GM19463 (cell line): ENCODE data around the gene TSPAN10.

ENCODE experiments used
- ATAC-seq: cut with Tn5 transposase; IDR thresholded peaks from one replicate; pipeline ENCODE4 v1.9.1; 2021; ENCODE audit warnings: mild to moderate bottlenecking, moderate library complexity; ENCODE audit not compliant: unreplicated experiment

Gene TSPAN10

GRCh38 chr17:81686614-81687013 lies 49.6 kb downstream of the TSPAN10 start:
- ATAC-seq, result no peak

- no peak for ATAC-seq
Observed at GRCh38 chr17:81687770-81688541, 51.0 kb downstream of the TSPAN10 start.

GRCh38 chr17:81688616-81689015 lies 51.6 kb downstream of the TSPAN10 start:
- ATAC-seq, result no peak

- ATAC-seq, result no peak
Observed at GRCh38 chr17:81690066-81690465, 53.1 kb downstream of the TSPAN10 start.

- no peak for ATAC-seq
Observed at GRCh38 chr17:81690549-81690948, 53.6 kb downstream of the TSPAN10 start.

- no peak for ATAC-seq
Observed at GRCh38 chr17:81691196-81691595, 54.2 kb downstream of the TSPAN10 start.

GRCh38 chr17:81691608-81692007 lies 54.6 kb downstream of the TSPAN10 start:
- no peak for ATAC-seq

- ATAC-seq, result no peak
Observed at GRCh38 chr17:81693509-81694210, 56.7 kb downstream of the TSPAN10 start.

- no peak for ATAC-seq
Observed at GRCh38 chr17:81694810-81695209, 57.8 kb downstream of the TSPAN10 start.

- ATAC-seq, result no peak
Observed at GRCh38 chr17:81695211-81695610, 58.2 kb downstream of the TSPAN10 start.

- no peak for ATAC-seq
Observed at GRCh38 chr17:81695801-81696200, 58.8 kb downstream of the TSPAN10 start.

GRCh38 chr17:81696218-81696941 lies 59.4 kb downstream of the TSPAN10 start:
- no peak for ATAC-seq

GRCh38 chr17:81697261-81698044 lies 60.5 kb downstream of the TSPAN10 start:
- ATAC-seq, result no peak
